Gastroesophageal sphincter (tissue), 3 donors: ENCODE measurements around the gene ABCC1.

Experiments
- EP300 ChIP-seq: sonication (generic); formaldehyde crosslinking; IDR thresholded peaks from one replicate; pipeline ENCODE4 v1.6.1; 2017; ENCODE audit warnings: antibody characterized with exemption, mild to moderate bottlenecking
- POLR2A ChIP-seq, 2 donors: fragments of 450-650 bp; IDR thresholded peaks; one replicate each; pipeline ENCODE4 v1.6.1; 2017; ENCODE audit warnings: antibody characterized with exemption in 2 of 2, mild to moderate bottlenecking in 2 of 2, moderate library complexity in 1 of 2
- POLR2AphosphoS5 ChIP-seq: sonication (generic); formaldehyde crosslinking; IDR thresholded peaks from one replicate; pipeline ENCODE4 v1.6.1; 2017; ENCODE audit warnings: antibody characterized with exemption
- TF ChIP-seq, protein P1 (sequence below), 4 experiments: fragments of 200-600 bp in 2 of 4; fragments of 450-650 bp in 2 of 4; sonication (generic) in 1 of 4; IDR thresholded peaks; one replicate each; pipeline ENCODE4 v1.5.1; 2017 to 2019; ENCODE audit warnings: antibody characterized with exemption in 4 of 4, mild to moderate bottlenecking in 2 of 4, moderate library complexity in 2 of 4

DNA sequence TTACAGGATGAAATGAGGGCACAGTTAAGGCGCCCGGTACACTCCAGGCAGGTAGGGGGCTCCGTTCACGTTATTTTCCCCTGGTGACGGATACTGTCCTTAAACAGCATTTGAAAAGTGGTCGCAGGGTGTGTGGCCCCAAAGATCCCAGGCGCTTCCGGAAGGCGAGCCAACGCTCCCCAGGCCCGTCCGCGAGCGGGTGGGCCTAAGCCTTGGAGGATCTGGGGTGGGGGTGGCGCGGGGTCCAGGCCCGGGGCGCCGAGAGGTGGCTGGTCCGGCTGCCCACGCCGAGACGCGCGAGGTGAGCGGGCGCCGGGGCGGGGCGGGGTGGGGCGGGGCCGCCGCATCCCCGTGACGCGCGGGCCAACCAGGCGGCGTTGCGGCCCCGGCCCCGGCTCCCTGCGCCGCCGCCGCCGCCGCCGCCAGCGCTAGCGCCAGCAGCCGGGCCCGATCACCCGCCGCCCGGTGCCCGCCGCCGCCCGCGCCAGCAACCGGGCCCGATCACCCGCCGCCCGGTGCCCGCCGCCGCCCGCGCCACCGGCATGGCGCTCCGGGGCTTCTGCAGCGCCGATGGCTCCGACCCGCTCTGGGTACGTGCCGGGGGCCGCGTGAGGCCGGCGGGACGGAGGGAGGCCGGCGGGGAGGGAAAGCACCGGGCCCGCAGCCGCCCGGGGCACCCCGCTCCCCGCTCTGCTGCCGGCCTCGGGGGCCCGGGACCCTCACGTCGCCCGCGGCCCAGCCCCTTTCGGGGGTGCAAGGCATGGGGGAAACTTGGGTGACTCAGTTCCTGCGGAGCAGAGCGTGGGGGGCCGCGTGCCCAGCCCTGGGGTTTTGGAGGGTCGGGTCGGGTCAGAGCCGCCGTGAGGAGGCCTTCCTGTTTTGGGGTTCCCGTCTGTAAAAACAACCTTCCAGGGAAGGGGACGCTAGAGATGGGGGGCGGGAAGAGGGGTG is at the start of gene ABCC1:
- TF ChIP-seq, protein P1, sequence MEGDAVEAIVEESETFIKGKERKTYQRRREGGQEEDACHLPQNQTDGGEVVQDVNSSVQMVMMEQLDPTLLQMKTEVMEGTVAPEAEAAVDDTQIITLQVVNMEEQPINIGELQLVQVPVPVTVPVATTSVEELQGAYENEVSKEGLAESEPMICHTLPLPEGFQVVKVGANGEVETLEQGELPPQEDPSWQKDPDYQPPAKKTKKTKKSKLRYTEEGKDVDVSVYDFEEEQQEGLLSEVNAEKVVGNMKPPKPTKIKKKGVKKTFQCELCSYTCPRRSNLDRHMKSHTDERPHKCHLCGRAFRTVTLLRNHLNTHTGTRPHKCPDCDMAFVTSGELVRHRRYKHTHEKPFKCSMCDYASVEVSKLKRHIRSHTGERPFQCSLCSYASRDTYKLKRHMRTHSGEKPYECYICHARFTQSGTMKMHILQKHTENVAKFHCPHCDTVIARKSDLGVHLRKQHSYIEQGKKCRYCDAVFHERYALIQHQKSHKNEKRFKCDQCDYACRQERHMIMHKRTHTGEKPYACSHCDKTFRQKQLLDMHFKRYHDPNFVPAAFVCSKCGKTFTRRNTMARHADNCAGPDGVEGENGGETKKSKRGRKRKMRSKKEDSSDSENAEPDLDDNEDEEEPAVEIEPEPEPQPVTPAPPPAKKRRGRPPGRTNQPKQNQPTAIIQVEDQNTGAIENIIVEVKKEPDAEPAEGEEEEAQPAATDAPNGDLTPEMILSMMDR (IDR thresholded peaks at IDR 0.05): peak in 1 of 4 experiments; percentile 27
- TF ChIP-seq EP300: no peak
- no peak for TF ChIP-seq POLR2AphosphoS5
- peak in 1 of 2 donors; percentile 35 for TF ChIP-seq POLR2A (IDR thresholded peaks at IDR 0.05)
